KOPT-K1 (cell line): Measurements from ENCODE around the gene SACS.
"Not testable (repeated sequence)": the region's sequence is repeated elsewhere in the genome, so short reads cannot be mapped to it uniquely, and the experiment has no call there.

ENCODE experiments used
- H3K27ac ChIP-seq: fragments of 200-600 bp; sonication (generic); 2 replicates; pipeline ENCODE4 v1.5.1; 2016; ENCODE audit warnings: antibody characterized with exemption, mild to moderate bottlenecking, low read depth, low read length; ENCODE audit not compliant: poor library complexity, severe bottlenecking
- H3K36me3 ChIP-seq: fragments of 200-600 bp; sonication (generic); 2 replicates; pipeline ENCODE4 v1.5.1; 2017; ENCODE audit warnings: antibody characterized with exemption, mild to moderate bottlenecking, low read length, moderate library complexity; ENCODE audit not compliant: insufficient read depth
- H3K9me3 ChIP-seq: fragments of 200-600 bp; sonication (generic); 2 replicates; pipeline ENCODE4 v1.5.1; 2017; ENCODE audit warnings: antibody characterized with exemption, low read length, mild to moderate bottlenecking; ENCODE audit not compliant: insufficient read depth, poor library complexity, severe bottlenecking

Gene SACS

GRCh38 chr13:23440324-23440723 is 6.8 kb upstream of the SACS start:
- not testable (repeated sequence) for H3K27ac ChIP-seq, H3K36me3 ChIP-seq, H3K9me3 ChIP-seq

- H3K27ac ChIP-seq, result no peak overlapping the region
- H3K9me3 ChIP-seq, result no peaks in the 10 kb centered on the region
- H3K36me3 ChIP-seq, result no peaks in the 10 kb centered on the region
Observed at GRCh38 chr13:23437916-23438315, 4.4 kb upstream of the SACS start.

- H3K9me3 ChIP-seq, result no peaks in the 10 kb centered on the region
- no peaks in the 10 kb centered on the region for H3K36me3 ChIP-seq
Observed at GRCh38 chr13:23436680-23437079, 3.2 kb upstream of the SACS start.

GRCh38 chr13:23434491-23434890 is 989 bp upstream of the SACS start:
- no peak overlapping the region for H3K27ac ChIP-seq
- no peaks in the 10 kb centered on the region for H3K9me3 ChIP-seq
- no peaks in the 10 kb centered on the region for H3K36me3 ChIP-seq

More at GRCh38 chr13:23436680-23437079, 3.2 kb upstream of the SACS start:
- H3K27ac ChIP-seq, result no peak overlapping the region

GRCh38 chr13:23432626-23433025 is 876 bp downstream of the SACS start:
- Histone ChIP-seq H3K36me3 (no peaks in the 10 kb centered on the region), H3K9me3 (no peaks in the 10 kb centered on the region), H3K27ac (no peak overlapping the region)

GRCh38 chr13:23430664-23431063 is 2.8 kb downstream of the SACS start:
- H3K9me3 ChIP-seq, result no peaks in the 10 kb centered on the region
- no peaks in the 10 kb centered on the region for H3K36me3 ChIP-seq
- H3K27ac ChIP-seq, result no peak overlapping the region

GRCh38 chr13:23427881-23428528 is 5.5 kb downstream of the SACS start:
- H3K9me3 ChIP-seq, result no peaks in the 10 kb centered on the region
- H3K36me3 ChIP-seq, result no peaks in the 10 kb centered on the region
- H3K27ac ChIP-seq, result no peak overlapping the region

- no peak overlapping the region for H3K27ac ChIP-seq
- no peaks in the 10 kb centered on the region for H3K9me3 ChIP-seq
- H3K36me3 ChIP-seq, result no peaks in the 10 kb centered on the region
Observed at GRCh38 chr13:23427342-23427843, 6.1 kb downstream of the SACS start.

- no peaks in the 10 kb centered on the region for H3K36me3 ChIP-seq
- no peak overlapping the region for H3K27ac ChIP-seq
- no peaks in the 10 kb centered on the region for H3K9me3 ChIP-seq
Observed at GRCh38 chr13:23421596-23421995, 11.9 kb downstream of the SACS start.

GRCh38 chr13:23418776-23419683 is 14.5 kb downstream of the SACS start:
- no peak overlapping the region for H3K27ac ChIP-seq
- H3K36me3 ChIP-seq, result no peaks in the 10 kb centered on the region
- H3K9me3 ChIP-seq, result no peaks in the 10 kb centered on the region

GRCh38 chr13:23414682-23415081 is 18.8 kb downstream of the SACS start:
- no peak overlapping the region for H3K27ac ChIP-seq
- H3K9me3 ChIP-seq, result no peaks in the 10 kb centered on the region
- no peaks in the 10 kb centered on the region for H3K36me3 ChIP-seq

- Histone ChIP-seq H3K27ac (no peak overlapping the region), H3K9me3 (no peaks in the 10 kb centered on the region), H3K36me3 (no peaks in the 10 kb centered on the region)
Observed at GRCh38 chr13:23411706-23412105, 21.8 kb downstream of the SACS start.

GRCh38 chr13:23411220-23411619 is 22.3 kb downstream of the SACS start:
- H3K9me3 ChIP-seq, result no peaks in the 10 kb centered on the region
- H3K27ac ChIP-seq, result no peak overlapping the region
- no peaks in the 10 kb centered on the region for H3K36me3 ChIP-seq

- Histone ChIP-seq H3K27ac (no peak overlapping the region), H3K36me3 (no peaks in the 10 kb centered on the region), H3K9me3 (no peaks in the 10 kb centered on the region)
Observed at GRCh38 chr13:23408026-23408425, 25.5 kb downstream of the SACS start.

GRCh38 chr13:23401156-23401555 is 32.3 kb downstream of the SACS start:
- H3K27ac ChIP-seq, H3K36me3 ChIP-seq, H3K9me3 ChIP-seq: not testable (repeated sequence)
